SK-N-SH treated with all-trans-retinoic acid at 6 μM for 48 hours (cell line): ENCODE data around the gene CFDP1.

Experiments used
- ATAC-seq: fragments of 200-7000 bp; cut with Tn5 transposase; 3 replicates; pipeline ENCODE4 v1.9.1; 2020; ENCODE audit warnings: mild to moderate bottlenecking, moderate library complexity
- ARNTL ChIP-seq: fragments of 450-650 bp; formaldehyde crosslinking; IDR thresholded peaks from 2 replicates; pipeline ENCODE4 v1.5.0; 2020; ENCODE audit warnings: low read depth, mild to moderate bottlenecking, moderate library complexity, borderline replicate concordance
- BACH2 ChIP-seq: fragments of 250-450 bp; sonication (Bioruptor Pico); IDR thresholded peaks from 2 replicates; pipeline ENCODE4 v1.9.0; 2021; ENCODE audit warnings: mild to moderate bottlenecking, borderline replicate concordance
- CREB5 ChIP-seq: fragments of 250-450 bp; sonication (Bioruptor Pico); IDR thresholded peaks from 2 replicates; pipeline ENCODE4 v1.5.1; 2020; ENCODE audit warnings: low read depth, mild to moderate bottlenecking, moderate library complexity
- CSDC2 ChIP-seq: fragments of 250-450 bp; sonication (Bioruptor Pico); IDR thresholded peaks from 2 replicates; pipeline ENCODE4 v1.5.0; 2020; ENCODE audit warnings: mild to moderate bottlenecking, moderate library complexity
- ESRRG ChIP-seq: fragments of 250-450 bp; sonication (Bioruptor Pico); IDR thresholded peaks from 2 replicates; pipeline ENCODE4 v1.6.1; 2021; ENCODE audit warnings: mild to moderate bottlenecking
- GLIS3 ChIP-seq: fragments of 250-450 bp; sonication (Bioruptor Pico); IDR thresholded peaks from 2 replicates; pipeline ENCODE4 v1.5.0; 2020; ENCODE audit warnings: mild to moderate bottlenecking, moderate library complexity
- ISL1 ChIP-seq: fragments of 250-450 bp; sonication (Bioruptor Pico); IDR thresholded peaks from 2 replicates; pipeline ENCODE4 v2.1.2; 2022; ENCODE audit warnings: mild to moderate bottlenecking, moderate library complexity
- OSR1 ChIP-seq: fragments of 250-450 bp; sonication (Bioruptor Pico); IDR thresholded peaks from 2 replicates; pipeline ENCODE4 v1.8.0; 2022; ENCODE audit warnings: moderate library complexity, mild to moderate bottlenecking, inconsistent platforms
- POU6F1 ChIP-seq: fragments of 250-450 bp; sonication (Bioruptor Pico); IDR thresholded peaks from 2 replicates; pipeline ENCODE4 v1.8.0; 2021; ENCODE audit warnings: low read depth, mild to moderate bottlenecking, moderate library complexity, borderline replicate concordance
- PPARA ChIP-seq: fragments of 250-450 bp; sonication (Bioruptor Pico); IDR thresholded peaks from 2 replicates; pipeline ENCODE4 v1.5.0; 2020; ENCODE audit warnings: mild to moderate bottlenecking, borderline replicate concordance
- RARB ChIP-seq: fragments of 250-450 bp; sonication (Bioruptor Pico); IDR thresholded peaks from 2 replicates; pipeline ENCODE4 v1.8.0; 2021; ENCODE audit warnings: mild to moderate bottlenecking, moderate library complexity
- SNAI2 ChIP-seq: fragments of 250-450 bp; sonication (Bioruptor Pico); IDR thresholded peaks from 2 replicates; pipeline ENCODE4 v1.5.0; 2020; ENCODE audit warnings: mild to moderate bottlenecking, moderate library complexity
- TCF4 ChIP-seq: fragments of 250-450 bp; sonication (Bioruptor Pico); IDR thresholded peaks from 2 replicates; pipeline ENCODE4 v1.8.0; 2021; ENCODE audit warnings: mild to moderate bottlenecking, moderate library complexity, borderline replicate concordance
- TOX ChIP-seq: fragments of 250-450 bp; sonication (Bioruptor Pico); IDR thresholded peaks from 2 replicates; pipeline ENCODE4 v1.8.0; 2021; ENCODE audit warnings: mild to moderate bottlenecking, moderate library complexity, borderline replicate concordance
- ZFP3 ChIP-seq: fragments of 250-450 bp; sonication (Bioruptor Pico); IDR thresholded peaks from 2 replicates; pipeline ENCODE4 v1.5.0; 2020; ENCODE audit warnings: mild to moderate bottlenecking, moderate library complexity
- ZFP30 ChIP-seq: fragments of 450-650 bp; formaldehyde crosslinking; IDR thresholded peaks from 2 replicates; pipeline ENCODE4 v1.5.0; 2022; ENCODE audit warnings: mild to moderate bottlenecking, moderate library complexity
- ZNF565 ChIP-seq: fragments of 450-650 bp; formaldehyde crosslinking; conservative IDR thresholded peaks from 2 replicates; pipeline ENCODE4 v1.5.0; 2020; ENCODE audit warnings: low read depth, mild to moderate bottlenecking, moderate library complexity
- ZNF70 ChIP-seq: fragments of 450-650 bp; formaldehyde crosslinking; IDR thresholded peaks from 2 replicates; pipeline ENCODE4 v1.5.0; 2020; ENCODE audit warnings: mild to moderate bottlenecking, moderate library complexity
- ZNF8 ChIP-seq: fragments of 450-650 bp; formaldehyde crosslinking; IDR thresholded peaks from 2 replicates; pipeline ENCODE4 v1.5.0; 2020; ENCODE audit warnings: mild to moderate bottlenecking, moderate library complexity
- TF ChIP-seq, protein P1 (sequence below): fragments of 250-450 bp; sonication (Bioruptor Pico); IDR thresholded peaks from 2 replicates; pipeline ENCODE4 v1.8.0; 2020; ENCODE audit warnings: mild to moderate bottlenecking, moderate library complexity, borderline replicate concordance

CFDP1 gene

GRCh38 chr16:75315539-75316306, 117.6 kb downstream of the CFDP1 start:
- TF ChIP-seq ZFP3 (CRISPR knock-in tag) (no peak), POU6F1 (CRISPR knock-in tag) (no peak), TCF4 (no peak), ISL1 (CRISPR knock-in tag) (no peak), ZNF70 (no peak), ZFP30 (CRISPR knock-in tag) (no peak), ESRRG (CRISPR knock-in tag) (no peak), CREB5 (CRISPR knock-in tag) (no peak), CSDC2 (CRISPR knock-in tag) (no peak)
- no peak for ATAC-seq

- ATAC-seq, result no peak; the same call in 2 of the 3 replicates
- TF ChIP-seq ZNF565, result no peak
- no peak for TF ChIP-seq GLIS3 (CRISPR knock-in tag)
- no peak for TF ChIP-seq ARNTL (CRISPR knock-in tag)
- no peak for TF ChIP-seq RARB (CRISPR knock-in tag)
- TF ChIP-seq ISL1 (CRISPR knock-in tag), result no peak
- TF ChIP-seq SNAI2 (CRISPR knock-in tag), result no peak
- TF ChIP-seq, protein P1, sequence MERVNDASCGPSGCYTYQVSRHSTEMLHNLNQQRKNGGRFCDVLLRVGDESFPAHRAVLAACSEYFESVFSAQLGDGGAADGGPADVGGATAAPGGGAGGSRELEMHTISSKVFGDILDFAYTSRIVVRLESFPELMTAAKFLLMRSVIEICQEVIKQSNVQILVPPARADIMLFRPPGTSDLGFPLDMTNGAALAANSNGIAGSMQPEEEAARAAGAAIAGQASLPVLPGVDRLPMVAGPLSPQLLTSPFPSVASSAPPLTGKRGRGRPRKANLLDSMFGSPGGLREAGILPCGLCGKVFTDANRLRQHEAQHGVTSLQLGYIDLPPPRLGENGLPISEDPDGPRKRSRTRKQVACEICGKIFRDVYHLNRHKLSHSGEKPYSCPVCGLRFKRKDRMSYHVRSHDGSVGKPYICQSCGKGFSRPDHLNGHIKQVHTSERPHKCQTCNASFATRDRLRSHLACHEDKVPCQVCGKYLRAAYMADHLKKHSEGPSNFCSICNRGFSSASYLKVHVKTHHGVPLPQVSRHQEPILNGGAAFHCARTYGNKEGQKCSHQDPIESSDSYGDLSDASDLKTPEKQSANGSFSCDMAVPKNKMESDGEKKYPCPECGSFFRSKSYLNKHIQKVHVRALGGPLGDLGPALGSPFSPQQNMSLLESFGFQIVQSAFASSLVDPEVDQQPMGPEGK (CRISPR knock-in tag), result no peak
- TF ChIP-seq OSR1 (CRISPR knock-in tag), result no peak
- no peak for TF ChIP-seq TOX (CRISPR knock-in tag)
- TF ChIP-seq ZFP3 (CRISPR knock-in tag), result no peak
- no peak for TF ChIP-seq ESRRG (CRISPR knock-in tag)
These were observed 120.4 kb downstream of the CFDP1 start for GRCh38 chr16:75312875-75313274.

DNA sequence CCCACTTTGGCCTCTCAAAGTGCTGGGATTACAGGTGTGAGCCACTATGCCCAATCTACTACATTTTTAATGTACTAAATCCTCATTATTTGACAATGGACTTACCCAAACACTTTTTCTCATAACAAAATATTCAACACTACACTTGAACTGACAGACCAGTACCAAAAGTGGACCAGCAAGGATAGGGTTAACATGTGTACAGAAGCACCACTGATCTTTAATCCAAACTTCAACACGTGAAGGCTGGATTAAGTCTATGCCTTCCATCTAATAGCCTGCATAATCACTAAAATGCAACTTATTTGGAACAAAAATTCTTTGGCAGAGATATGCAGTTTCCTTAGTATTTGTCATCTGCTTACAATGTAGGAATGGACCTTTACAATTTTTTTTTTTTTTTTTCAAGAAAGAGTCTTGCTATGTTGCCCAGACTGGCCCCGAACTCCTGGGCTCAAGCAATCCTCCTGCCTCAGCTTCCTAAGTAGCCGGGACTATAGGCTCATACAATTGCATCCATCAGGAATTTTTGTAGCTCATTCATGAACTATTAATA, 121.8 kb downstream of the CFDP1 start:
- TF ChIP-seq RARB (CRISPR knock-in tag) (no peak), GLIS3 (CRISPR knock-in tag) (no peak), BACH2 (CRISPR knock-in tag) (no peak), ZNF8 (CRISPR knock-in tag) (no peak)
- peak; percentile 66 for ATAC-seq

GRCh38 chr16:75310541-75310940, 122.8 kb downstream of the CFDP1 start:
- ATAC-seq, result no peak
- TF ChIP-seq GLIS3 (CRISPR knock-in tag) (no peak), BACH2 (CRISPR knock-in tag) (no peak), TCF4 (no peak), CSDC2 (CRISPR knock-in tag) (no peak), ISL1 (CRISPR knock-in tag) (no peak), ZFP30 (CRISPR knock-in tag) (no peak), TOX (CRISPR knock-in tag) (no peak), OSR1 (CRISPR knock-in tag) (no peak), ZNF8 (CRISPR knock-in tag) (no peak)

DNA sequence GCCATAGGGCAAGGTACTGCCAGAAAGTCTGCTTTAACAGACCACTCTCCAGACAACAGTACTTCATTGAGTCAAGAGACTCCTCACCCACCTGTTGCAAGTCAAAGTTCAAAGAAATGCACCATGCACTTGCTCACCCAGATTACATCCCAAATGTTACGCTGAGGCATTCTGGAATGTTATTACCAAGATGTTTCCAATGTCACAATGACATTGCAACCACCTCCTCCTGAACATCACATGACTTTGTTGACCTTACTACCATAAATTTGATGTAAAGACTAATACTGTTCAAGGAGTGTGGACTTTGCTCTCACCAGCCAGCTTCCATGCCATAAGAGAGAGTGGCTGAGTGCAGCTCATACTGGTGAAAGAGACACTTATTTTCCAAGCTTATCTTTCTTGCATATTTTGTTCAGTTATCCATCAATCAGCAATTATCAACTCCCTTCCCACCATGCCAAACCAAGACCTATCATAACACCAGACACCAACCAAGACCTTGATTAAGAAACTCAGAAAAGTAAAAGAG, 123.3 kb downstream of the CFDP1 start:
- no peak for TF ChIP-seq BACH2 (CRISPR knock-in tag)
- TF ChIP-seq, protein P1 (CRISPR knock-in tag), result no peak
- no peak for TF ChIP-seq PPARA (CRISPR knock-in tag)
- TF ChIP-seq TCF4, result no peak
- no peak for TF ChIP-seq TOX (CRISPR knock-in tag)
- no peak for TF ChIP-seq RARB (CRISPR knock-in tag)
- no peak for TF ChIP-seq CREB5 (CRISPR knock-in tag)
- TF ChIP-seq OSR1 (CRISPR knock-in tag), result no peak

More for the DNA sequence above, 123.3 kb downstream of the CFDP1 start:
- no peak for ATAC-seq
